ENCODE measurements around the gene GALNT2.

DNA sequence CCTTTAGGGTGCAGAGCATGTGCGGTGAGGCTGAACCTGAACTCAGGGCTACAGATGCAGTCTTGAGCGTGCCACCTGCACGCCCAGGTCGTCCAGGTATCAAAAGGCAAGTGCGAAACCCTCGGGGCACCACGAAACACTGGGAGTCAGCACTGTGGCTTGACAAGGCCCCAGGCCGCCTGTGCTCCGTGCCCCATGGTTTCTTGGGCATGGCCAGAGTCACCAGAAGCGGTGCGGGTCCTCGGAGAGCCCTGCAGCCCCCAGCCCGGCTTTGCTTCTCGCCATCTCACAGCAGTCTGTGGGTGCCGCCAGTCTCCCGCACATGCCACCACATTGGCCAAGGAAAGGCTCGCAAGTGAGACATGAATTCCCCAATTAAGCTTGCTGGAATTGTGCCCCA lies 241.8 kb downstream of the GALNT2 start:
- TF ChIP-seq, protein P1, sequence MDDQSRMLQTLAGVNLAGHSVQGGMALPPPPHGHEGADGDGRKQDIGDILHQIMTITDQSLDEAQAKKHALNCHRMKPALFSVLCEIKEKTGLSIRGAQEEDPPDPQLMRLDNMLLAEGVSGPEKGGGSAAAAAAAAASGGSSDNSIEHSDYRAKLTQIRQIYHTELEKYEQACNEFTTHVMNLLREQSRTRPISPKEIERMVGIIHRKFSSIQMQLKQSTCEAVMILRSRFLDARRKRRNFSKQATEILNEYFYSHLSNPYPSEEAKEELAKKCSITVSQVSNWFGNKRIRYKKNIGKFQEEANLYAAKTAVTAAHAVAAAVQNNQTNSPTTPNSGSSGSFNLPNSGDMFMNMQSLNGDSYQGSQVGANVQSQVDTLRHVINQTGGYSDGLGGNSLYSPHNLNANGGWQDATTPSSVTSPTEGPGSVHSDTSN (CRISPR knock-in tag; IDR thresholded peaks at IDR 0.05; ENCODE audit: borderline replicate concordance), result no peak
- TF ChIP-seq EP300 (IDR thresholded peaks at IDR 0.05; ENCODE audit: low read depth in 2 of 2, low read length in 2 of 2) (no peak), EP300 (CRISPR knock-in tag; IDR thresholded peaks at IDR 0.05; ENCODE audit: borderline replicate concordance) (no peak), SIN3A (IDR thresholded peaks at IDR 0.05; ENCODE audit: borderline replicate concordance, low read depth, low read length) (no peak), ZNF335 (CRISPR knock-in tag; IDR thresholded peaks at IDR 0.05) (no peak), ARID2 (CRISPR knock-in tag; IDR thresholded peaks at IDR 0.05; ENCODE audit: borderline replicate concordance) (no peak), SPEN (CRISPR knock-in tag; IDR thresholded peaks at IDR 0.05; ENCODE audit: low read depth) (no peak)
- TF ChIP-seq, protein P2, sequence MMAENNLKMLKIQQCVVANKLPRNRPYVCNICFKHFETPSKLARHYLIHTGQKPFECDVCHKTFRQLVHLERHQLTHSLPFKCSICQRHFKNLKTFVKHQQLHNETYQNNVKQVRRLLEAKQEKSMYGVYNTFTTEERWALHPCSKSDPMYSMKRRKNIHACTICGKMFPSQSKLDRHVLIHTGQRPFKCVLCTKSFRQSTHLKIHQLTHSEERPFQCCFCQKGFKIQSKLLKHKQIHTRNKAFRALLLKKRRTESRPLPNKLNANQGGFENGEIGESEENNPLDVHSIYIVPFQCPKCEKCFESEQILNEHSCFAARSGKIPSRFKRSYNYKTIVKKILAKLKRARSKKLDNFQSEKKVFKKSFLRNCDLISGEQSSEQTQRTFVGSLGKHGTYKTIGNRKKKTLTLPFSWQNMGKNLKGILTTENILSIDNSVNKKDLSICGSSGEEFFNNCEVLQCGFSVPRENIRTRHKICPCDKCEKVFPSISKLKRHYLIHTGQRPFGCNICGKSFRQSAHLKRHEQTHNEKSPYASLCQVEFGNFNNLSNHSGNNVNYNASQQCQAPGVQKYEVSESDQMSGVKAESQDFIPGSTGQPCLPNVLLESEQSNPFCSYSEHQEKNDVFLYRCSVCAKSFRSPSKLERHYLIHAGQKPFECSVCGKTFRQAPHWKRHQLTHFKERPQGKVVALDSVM (CRISPR knock-in tag; IDR thresholded peaks at IDR 0.05), result no peak
- TF ChIP-seq, protein P3, sequence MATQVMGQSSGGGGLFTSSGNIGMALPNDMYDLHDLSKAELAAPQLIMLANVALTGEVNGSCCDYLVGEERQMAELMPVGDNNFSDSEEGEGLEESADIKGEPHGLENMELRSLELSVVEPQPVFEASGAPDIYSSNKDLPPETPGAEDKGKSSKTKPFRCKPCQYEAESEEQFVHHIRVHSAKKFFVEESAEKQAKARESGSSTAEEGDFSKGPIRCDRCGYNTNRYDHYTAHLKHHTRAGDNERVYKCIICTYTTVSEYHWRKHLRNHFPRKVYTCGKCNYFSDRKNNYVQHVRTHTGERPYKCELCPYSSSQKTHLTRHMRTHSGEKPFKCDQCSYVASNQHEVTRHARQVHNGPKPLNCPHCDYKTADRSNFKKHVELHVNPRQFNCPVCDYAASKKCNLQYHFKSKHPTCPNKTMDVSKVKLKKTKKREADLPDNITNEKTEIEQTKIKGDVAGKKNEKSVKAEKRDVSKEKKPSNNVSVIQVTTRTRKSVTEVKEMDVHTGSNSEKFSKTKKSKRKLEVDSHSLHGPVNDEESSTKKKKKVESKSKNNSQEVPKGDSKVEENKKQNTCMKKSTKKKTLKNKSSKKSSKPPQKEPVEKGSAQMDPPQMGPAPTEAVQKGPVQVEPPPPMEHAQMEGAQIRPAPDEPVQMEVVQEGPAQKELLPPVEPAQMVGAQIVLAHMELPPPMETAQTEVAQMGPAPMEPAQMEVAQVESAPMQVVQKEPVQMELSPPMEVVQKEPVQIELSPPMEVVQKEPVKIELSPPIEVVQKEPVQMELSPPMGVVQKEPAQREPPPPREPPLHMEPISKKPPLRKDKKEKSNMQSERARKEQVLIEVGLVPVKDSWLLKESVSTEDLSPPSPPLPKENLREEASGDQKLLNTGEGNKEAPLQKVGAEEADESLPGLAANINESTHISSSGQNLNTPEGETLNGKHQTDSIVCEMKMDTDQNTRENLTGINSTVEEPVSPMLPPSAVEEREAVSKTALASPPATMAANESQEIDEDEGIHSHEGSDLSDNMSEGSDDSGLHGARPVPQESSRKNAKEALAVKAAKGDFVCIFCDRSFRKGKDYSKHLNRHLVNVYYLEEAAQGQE (IDR thresholded peaks at IDR 0.05; ENCODE audit: borderline replicate concordance in 1 of 2, low read depth in 1 of 2, low read length in 2 of 2), result no peak
- TF ChIP-seq, protein P4, sequence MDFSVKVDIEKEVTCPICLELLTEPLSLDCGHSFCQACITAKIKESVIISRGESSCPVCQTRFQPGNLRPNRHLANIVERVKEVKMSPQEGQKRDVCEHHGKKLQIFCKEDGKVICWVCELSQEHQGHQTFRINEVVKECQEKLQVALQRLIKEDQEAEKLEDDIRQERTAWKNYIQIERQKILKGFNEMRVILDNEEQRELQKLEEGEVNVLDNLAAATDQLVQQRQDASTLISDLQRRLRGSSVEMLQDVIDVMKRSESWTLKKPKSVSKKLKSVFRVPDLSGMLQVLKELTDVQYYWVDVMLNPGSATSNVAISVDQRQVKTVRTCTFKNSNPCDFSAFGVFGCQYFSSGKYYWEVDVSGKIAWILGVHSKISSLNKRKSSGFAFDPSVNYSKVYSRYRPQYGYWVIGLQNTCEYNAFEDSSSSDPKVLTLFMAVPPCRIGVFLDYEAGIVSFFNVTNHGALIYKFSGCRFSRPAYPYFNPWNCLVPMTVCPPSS (IDR thresholded peaks at IDR 0.05), result no peak
- TF ChIP-seq, protein P5, sequence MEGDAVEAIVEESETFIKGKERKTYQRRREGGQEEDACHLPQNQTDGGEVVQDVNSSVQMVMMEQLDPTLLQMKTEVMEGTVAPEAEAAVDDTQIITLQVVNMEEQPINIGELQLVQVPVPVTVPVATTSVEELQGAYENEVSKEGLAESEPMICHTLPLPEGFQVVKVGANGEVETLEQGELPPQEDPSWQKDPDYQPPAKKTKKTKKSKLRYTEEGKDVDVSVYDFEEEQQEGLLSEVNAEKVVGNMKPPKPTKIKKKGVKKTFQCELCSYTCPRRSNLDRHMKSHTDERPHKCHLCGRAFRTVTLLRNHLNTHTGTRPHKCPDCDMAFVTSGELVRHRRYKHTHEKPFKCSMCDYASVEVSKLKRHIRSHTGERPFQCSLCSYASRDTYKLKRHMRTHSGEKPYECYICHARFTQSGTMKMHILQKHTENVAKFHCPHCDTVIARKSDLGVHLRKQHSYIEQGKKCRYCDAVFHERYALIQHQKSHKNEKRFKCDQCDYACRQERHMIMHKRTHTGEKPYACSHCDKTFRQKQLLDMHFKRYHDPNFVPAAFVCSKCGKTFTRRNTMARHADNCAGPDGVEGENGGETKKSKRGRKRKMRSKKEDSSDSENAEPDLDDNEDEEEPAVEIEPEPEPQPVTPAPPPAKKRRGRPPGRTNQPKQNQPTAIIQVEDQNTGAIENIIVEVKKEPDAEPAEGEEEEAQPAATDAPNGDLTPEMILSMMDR (CRISPR knock-in tag; IDR thresholded peaks at IDR 0.05), result no peak
- TF ChIP-seq, protein P6, sequence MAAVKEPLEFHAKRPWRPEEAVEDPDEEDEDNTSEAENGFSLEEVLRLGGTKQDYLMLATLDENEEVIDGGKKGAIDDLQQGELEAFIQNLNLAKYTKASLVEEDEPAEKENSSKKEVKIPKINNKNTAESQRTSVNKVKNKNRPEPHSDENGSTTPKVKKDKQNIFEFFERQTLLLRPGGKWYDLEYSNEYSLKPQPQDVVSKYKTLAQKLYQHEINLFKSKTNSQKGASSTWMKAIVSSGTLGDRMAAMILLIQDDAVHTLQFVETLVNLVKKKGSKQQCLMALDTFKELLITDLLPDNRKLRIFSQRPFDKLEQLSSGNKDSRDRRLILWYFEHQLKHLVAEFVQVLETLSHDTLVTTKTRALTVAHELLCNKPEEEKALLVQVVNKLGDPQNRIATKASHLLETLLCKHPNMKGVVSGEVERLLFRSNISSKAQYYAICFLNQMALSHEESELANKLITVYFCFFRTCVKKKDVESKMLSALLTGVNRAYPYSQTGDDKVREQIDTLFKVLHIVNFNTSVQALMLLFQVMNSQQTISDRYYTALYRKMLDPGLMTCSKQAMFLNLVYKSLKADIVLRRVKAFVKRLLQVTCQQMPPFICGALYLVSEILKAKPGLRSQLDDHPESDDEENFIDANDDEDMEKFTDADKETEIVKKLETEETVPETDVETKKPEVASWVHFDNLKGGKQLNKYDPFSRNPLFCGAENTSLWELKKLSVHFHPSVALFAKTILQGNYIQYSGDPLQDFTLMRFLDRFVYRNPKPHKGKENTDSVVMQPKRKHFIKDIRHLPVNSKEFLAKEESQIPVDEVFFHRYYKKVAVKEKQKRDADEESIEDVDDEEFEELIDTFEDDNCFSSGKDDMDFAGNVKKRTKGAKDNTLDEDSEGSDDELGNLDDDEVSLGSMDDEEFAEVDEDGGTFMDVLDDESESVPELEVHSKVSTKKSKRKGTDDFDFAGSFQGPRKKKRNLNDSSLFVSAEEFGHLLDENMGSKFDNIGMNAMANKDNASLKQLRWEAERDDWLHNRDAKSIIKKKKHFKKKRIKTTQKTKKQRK (IDR thresholded peaks at IDR 0.05; ENCODE audit: low read length), result no peak
- TF ChIP-seq, protein P7, sequence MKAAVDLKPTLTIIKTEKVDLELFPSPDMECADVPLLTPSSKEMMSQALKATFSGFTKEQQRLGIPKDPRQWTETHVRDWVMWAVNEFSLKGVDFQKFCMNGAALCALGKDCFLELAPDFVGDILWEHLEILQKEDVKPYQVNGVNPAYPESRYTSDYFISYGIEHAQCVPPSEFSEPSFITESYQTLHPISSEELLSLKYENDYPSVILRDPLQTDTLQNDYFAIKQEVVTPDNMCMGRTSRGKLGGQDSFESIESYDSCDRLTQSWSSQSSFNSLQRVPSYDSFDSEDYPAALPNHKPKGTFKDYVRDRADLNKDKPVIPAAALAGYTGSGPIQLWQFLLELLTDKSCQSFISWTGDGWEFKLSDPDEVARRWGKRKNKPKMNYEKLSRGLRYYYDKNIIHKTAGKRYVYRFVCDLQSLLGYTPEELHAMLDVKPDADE (CRISPR knock-in tag; IDR thresholded peaks at IDR 0.05), result no peak
- TF ChIP-seq, protein P8, sequence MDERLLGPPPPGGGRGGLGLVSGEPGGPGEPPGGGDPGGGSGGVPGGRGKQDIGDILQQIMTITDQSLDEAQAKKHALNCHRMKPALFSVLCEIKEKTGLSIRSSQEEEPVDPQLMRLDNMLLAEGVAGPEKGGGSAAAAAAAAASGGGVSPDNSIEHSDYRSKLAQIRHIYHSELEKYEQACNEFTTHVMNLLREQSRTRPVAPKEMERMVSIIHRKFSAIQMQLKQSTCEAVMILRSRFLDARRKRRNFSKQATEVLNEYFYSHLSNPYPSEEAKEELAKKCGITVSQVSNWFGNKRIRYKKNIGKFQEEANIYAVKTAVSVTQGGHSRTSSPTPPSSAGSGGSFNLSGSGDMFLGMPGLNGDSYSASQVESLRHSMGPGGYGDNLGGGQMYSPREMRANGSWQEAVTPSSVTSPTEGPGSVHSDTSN (CRISPR knock-in tag; IDR thresholded peaks at IDR 0.05), result no peak
- TF ChIP-seq, protein P9, sequence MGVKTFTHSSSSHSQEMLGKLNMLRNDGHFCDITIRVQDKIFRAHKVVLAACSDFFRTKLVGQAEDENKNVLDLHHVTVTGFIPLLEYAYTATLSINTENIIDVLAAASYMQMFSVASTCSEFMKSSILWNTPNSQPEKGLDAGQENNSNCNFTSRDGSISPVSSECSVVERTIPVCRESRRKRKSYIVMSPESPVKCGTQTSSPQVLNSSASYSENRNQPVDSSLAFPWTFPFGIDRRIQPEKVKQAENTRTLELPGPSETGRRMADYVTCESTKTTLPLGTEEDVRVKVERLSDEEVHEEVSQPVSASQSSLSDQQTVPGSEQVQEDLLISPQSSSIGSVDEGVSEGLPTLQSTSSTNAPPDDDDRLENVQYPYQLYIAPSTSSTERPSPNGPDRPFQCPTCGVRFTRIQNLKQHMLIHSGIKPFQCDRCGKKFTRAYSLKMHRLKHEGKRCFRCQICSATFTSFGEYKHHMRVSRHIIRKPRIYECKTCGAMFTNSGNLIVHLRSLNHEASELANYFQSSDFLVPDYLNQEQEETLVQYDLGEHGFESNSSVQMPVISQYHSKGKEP (CRISPR knock-in tag; IDR thresholded peaks at IDR 0.05), result no peak

All from HepG2 (cell line).